Thyroid gland (tissue), 4 donors: ENCODE results near the gene SRSF12.

Source experiments
- CTCF ChIP-seq, 6 experiments: fragments of 200-600 bp in 3 of 6; fragments of 450-650 bp in 3 of 6; sonication (generic) in 3 of 6; IDR thresholded peaks; one replicate each; pipeline ENCODE4 v1.5.1; 2016 to 2019; ENCODE audit warnings: antibody characterized with exemption in 6 of 6, mild to moderate bottlenecking in 2 of 6, inconsistent platforms in 1 of 6, moderate library complexity in 1 of 6
- POLR2A ChIP-seq, 2 donors: fragments of 450-650 bp; IDR thresholded peaks; one replicate each; pipeline ENCODE4 v1.6.1; 2017; ENCODE audit warnings: antibody characterized with exemption in 2 of 2, mild to moderate bottlenecking in 2 of 2, moderate library complexity in 1 of 2

GRCh38 chr6:89138173-89138572 lies 20.3 kb upstream of the SRSF12 start:
- TF ChIP-seq CTCF (IDR thresholded peaks at IDR 0.05) (no peak), POLR2A (IDR thresholded peaks at IDR 0.05) (no peak)
